WTC11 (cell line): ENCODE results near the gene ACOXL. TPM values are rescaled to one million over a fixed set of nuclear protein-coding genes. Genes with fewer than 3 reads are reported as not detected.

Source experiments
- ATAC-seq: fragments of 200-7000 bp; cut with Tn5 transposase; 2 replicates; pipeline ENCODE4 v1.10.0; 2021; ENCODE audit warnings: mild to moderate bottlenecking, moderate library complexity
- CTCF ChIA-PET: fragments of 300-600 bp; sonication (Branson Sonifier 250); formaldehyde crosslinking; loops from one replicate; lab custom pipeline; 2021; ENCODE audit warnings: antibody characterized with exemption; lab: Charles Lee
- POLR2A ChIA-PET: fragments of 350-600 bp; sonication (Branson Sonifier 250); formaldehyde crosslinking; loops from one replicate; lab custom pipeline; 2021; ENCODE audit warnings: antibody characterized with exemption; lab: Charles Lee
- DNase-seq: peaks from one replicate; pipeline ENCODE4 v3.0.0; 2021; ENCODE audit warnings: low spot score
- H3K27ac Mint-ChIP-seq: 2 replicates; pipeline ENCODE4 v1.8.0; 2021; ENCODE audit warnings: mixed read lengths
- H3K27me3 Mint-ChIP-seq: 2 replicates; pipeline ENCODE4 v1.8.0; 2021; ENCODE audit warnings: low read depth, mild to moderate bottlenecking, moderate library complexity, mixed read lengths
- H3K36me3 Mint-ChIP-seq: 2 replicates; pipeline ENCODE4 v1.8.0; 2021; ENCODE audit warnings: mixed read lengths
- H3K4me1 Mint-ChIP-seq: 2 replicates; pipeline ENCODE4 v1.8.0; 2022; ENCODE audit warnings: mixed read lengths
- H3K4me3 Mint-ChIP-seq: 2 replicates; pipeline ENCODE4 v1.8.0; 2021; ENCODE audit warnings: mild to moderate bottlenecking, moderate library complexity, mixed read lengths
- H3K9me3 Mint-ChIP-seq: 2 replicates; pipeline ENCODE4 v1.8.0; 2021; ENCODE audit warnings: mixed read lengths
- AR ChIP-seq: fragments of 250-450 bp; sonication (Bioruptor Pico); IDR thresholded peaks from 2 replicates; pipeline ENCODE4 v1.9.0; 2021; ENCODE audit warnings: mild to moderate bottlenecking
- ATF1 ChIP-seq: sonication (generic); formaldehyde crosslinking; IDR thresholded peaks from 2 replicates; pipeline ENCODE4 v1.8.1; 2023; ENCODE audit warnings: mild to moderate bottlenecking, moderate library complexity, missing genetic modification reagents
- CTCF ChIP-seq: fragments of 200-600 bp; IDR thresholded peaks from 2 replicates; pipeline ENCODE4 v1.8.0; 2022; ENCODE audit warnings: antibody characterized with exemption
- EMX1 ChIP-seq: fragments of 250-450 bp; sonication (Bioruptor Pico); IDR thresholded peaks from 2 replicates; pipeline ENCODE4 v1.8.0; 2021; ENCODE audit warnings: mild to moderate bottlenecking
- ETV6 ChIP-seq: sonication (generic); formaldehyde crosslinking; IDR thresholded peaks from 2 replicates; pipeline ENCODE4 v1.8.1; 2022; ENCODE audit warnings: mild to moderate bottlenecking, missing genetic modification reagents
- FOXK1 ChIP-seq: sonication (generic); formaldehyde crosslinking; IDR thresholded peaks from 2 replicates; pipeline ENCODE4 v1.8.0; 2022; ENCODE audit warnings: mild to moderate bottlenecking, moderate library complexity, missing genetic modification reagents
- GABPB1 ChIP-seq: sonication (generic); formaldehyde crosslinking; IDR thresholded peaks from 2 replicates; pipeline ENCODE4 v1.8.1; 2023; ENCODE audit warnings: mild to moderate bottlenecking, missing genetic modification reagents
- GTF2I ChIP-seq: fragments of 250-450 bp; sonication (Bioruptor Pico); conservative IDR thresholded peaks from 2 replicates; pipeline ENCODE4 v1.4.0; 2021; ENCODE audit warnings: mild to moderate bottlenecking
- IRF1 ChIP-seq: sonication (generic); formaldehyde crosslinking; IDR thresholded peaks from 2 replicates; pipeline ENCODE4 v1.8.0; 2023; ENCODE audit warnings: missing genetic modification reagents
- IRF2 ChIP-seq: sonication (generic); formaldehyde crosslinking; IDR thresholded peaks from 2 replicates; pipeline ENCODE4 v1.8.0; 2022; ENCODE audit warnings: low read depth, missing genetic modification reagents, borderline replicate concordance
- JAZF1 ChIP-seq: fragments of 250-450 bp; sonication (Bioruptor Pico); IDR thresholded peaks from 2 replicates; pipeline ENCODE4 v1.9.0; 2021; ENCODE audit warnings: moderate library complexity, mild to moderate bottlenecking, inconsistent platforms
- KAT7 ChIP-seq: sonication (generic); formaldehyde crosslinking; IDR thresholded peaks from 2 replicates; pipeline ENCODE4 v1.8.1; 2023; ENCODE audit warnings: missing genetic modification reagents, mild to moderate bottlenecking, borderline replicate concordance
- MYBL2 ChIP-seq: sonication (generic); formaldehyde crosslinking; IDR thresholded peaks from 2 replicates; pipeline ENCODE4 v1.8.1; 2023; ENCODE audit warnings: mild to moderate bottlenecking, moderate library complexity, missing genetic modification reagents
- NFYB ChIP-seq: sonication (generic); formaldehyde crosslinking; conservative IDR thresholded peaks from 2 replicates; pipeline ENCODE4 v1.8.0; 2022; ENCODE audit warnings: low read depth, missing genetic modification reagents
- NR1H2 ChIP-seq: sonication (generic); formaldehyde crosslinking; IDR thresholded peaks from 2 replicates; pipeline ENCODE4 v1.9.0; 2021; ENCODE audit warnings: mild to moderate bottlenecking, moderate library complexity, missing genetic modification reagents
- NR2C2 ChIP-seq: sonication (generic); formaldehyde crosslinking; IDR thresholded peaks from 2 replicates; pipeline ENCODE4 v1.8.0; 2022; ENCODE audit warnings: mild to moderate bottlenecking, missing genetic modification reagents
- NR3C1 ChIP-seq: sonication (generic); formaldehyde crosslinking; conservative IDR thresholded peaks from 2 replicates; pipeline ENCODE4 v1.8.1; 2023; ENCODE audit warnings: low read depth, mild to moderate bottlenecking, missing genetic modification reagents
- PREB ChIP-seq: sonication (generic); formaldehyde crosslinking; IDR thresholded peaks from 2 replicates; pipeline ENCODE4 v1.8.1; 2022; ENCODE audit warnings: mild to moderate bottlenecking, missing genetic modification reagents, moderate library complexity, borderline replicate concordance
- SP1 ChIP-seq: sonication (generic); formaldehyde crosslinking; conservative IDR thresholded peaks from 2 replicates; pipeline ENCODE4 v1.8.1; 2022; ENCODE audit warnings: missing genetic modification reagents
- TEAD1 ChIP-seq: sonication (generic); formaldehyde crosslinking; IDR thresholded peaks from 2 replicates; pipeline ENCODE4 v1.8.0; 2022; ENCODE audit warnings: mild to moderate bottlenecking, missing genetic modification reagents
- ZNF138 ChIP-seq: sonication (generic); formaldehyde crosslinking; conservative IDR thresholded peaks from 2 replicates; pipeline ENCODE4 v1.8.1; 2022; ENCODE audit warnings: mild to moderate bottlenecking, moderate library complexity, missing genetic modification reagents
- ZNF219 ChIP-seq: sonication (generic); formaldehyde crosslinking; IDR thresholded peaks from 2 replicates; pipeline ENCODE4 v1.8.0; 2023; ENCODE audit warnings: missing genetic modification reagents, mild to moderate bottlenecking, borderline replicate concordance
- ZNF232 ChIP-seq: sonication (generic); formaldehyde crosslinking; IDR thresholded peaks from 2 replicates; pipeline ENCODE4 v1.8.0; 2022; ENCODE audit warnings: mild to moderate bottlenecking, missing genetic modification reagents
- ZNF263 ChIP-seq: sonication (generic); formaldehyde crosslinking; IDR thresholded peaks from 2 replicates; pipeline ENCODE4 v1.8.1; 2022; ENCODE audit warnings: low read depth, mild to moderate bottlenecking, moderate library complexity, missing genetic modification reagents
- total RNA-seq: library from RNA; stranded (reverse); gene quantifications from 3 replicates; pipeline ENCODE4 v1.2.3, GENCODE V29; 2021
- TF ChIP-seq, protein P1 (sequence below): fragments of 250-450 bp; sonication (Bioruptor Pico); IDR thresholded peaks from 2 replicates; pipeline ENCODE4 v1.8.0; 2021; ENCODE audit warnings: mild to moderate bottlenecking
- TF ChIP-seq, protein P2 (sequence below): sonication (generic); formaldehyde crosslinking; IDR thresholded peaks from 2 replicates; pipeline ENCODE4 v1.8.1; 2023; ENCODE audit warnings: mild to moderate bottlenecking, missing genetic modification reagents

Gene ACOXL
- total RNA-seq, 1 experiment from 2014 or later = 14.9 TPM

GRCh38 chr2:110789706-110790105, 57.3 kb downstream of the ACOXL start:
- TF ChIP-seq IRF1 (CRISPR knock-in tag) (no peak), SP1 (no peak)
- TF ChIP-seq, protein P1, sequence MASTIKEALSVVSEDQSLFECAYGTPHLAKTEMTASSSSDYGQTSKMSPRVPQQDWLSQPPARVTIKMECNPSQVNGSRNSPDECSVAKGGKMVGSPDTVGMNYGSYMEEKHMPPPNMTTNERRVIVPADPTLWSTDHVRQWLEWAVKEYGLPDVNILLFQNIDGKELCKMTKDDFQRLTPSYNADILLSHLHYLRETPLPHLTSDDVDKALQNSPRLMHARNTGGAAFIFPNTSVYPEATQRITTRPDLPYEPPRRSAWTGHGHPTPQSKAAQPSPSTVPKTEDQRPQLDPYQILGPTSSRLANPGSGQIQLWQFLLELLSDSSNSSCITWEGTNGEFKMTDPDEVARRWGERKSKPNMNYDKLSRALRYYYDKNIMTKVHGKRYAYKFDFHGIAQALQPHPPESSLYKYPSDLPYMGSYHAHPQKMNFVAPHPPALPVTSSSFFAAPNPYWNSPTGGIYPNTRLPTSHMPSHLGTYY (CRISPR knock-in tag) = no peak
- Mint-ChIP-seq H3K9me3 (peaks cover 11% of the 10 kb centered on the region), H3K4me3 (no peak overlapping the region), H3K4me1 (no peaks in the 10 kb centered on the region; the same call in 1 of the 2 replicates), H3K27me3 (no peaks in the 10 kb centered on the region), H3K27ac (no peak overlapping the region), H3K36me3 (peaks cover 20% of the 10 kb centered on the region)
- ATAC-seq = no peak
- ChIA-PET POLR2A (no interaction called here), CTCF (interaction anchor here (1.6 kb wide), 1 partner anchor 23 kb away, joined by 3 read pairs; no protein-coding TSS in a partner anchor)
- no peak for DNase-seq

DNA sequence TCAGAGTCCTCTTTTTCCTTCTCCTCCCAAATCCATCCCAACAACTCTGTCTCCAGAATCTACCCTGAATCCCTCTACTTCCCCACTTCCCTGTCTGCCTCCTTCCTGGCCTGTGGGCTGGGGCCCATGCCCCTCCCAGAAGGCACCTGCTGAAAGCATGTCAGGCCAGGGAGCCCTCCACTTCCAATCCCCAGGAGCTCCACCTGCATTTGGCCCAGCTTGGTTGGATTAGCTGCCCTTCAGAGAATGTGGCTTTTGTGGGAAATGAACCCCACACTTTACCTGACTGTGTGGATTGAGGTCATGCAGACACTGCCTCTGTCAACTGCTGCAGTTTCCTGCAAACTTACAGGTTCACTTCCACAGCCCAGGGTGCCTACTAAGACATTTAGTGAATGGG, 58.5 kb downstream of the ACOXL start:
- Mint-ChIP-seq H3K27me3 (no peaks in the 10 kb centered on the region), H3K4me3 (no peak overlapping the region), H3K4me1 (peaks cover 1% of the 10 kb centered on the region; the same call in 1 of the 2 replicates), H3K36me3 (peaks cover 11% of the 10 kb centered on the region), H3K27ac (no peak overlapping the region), H3K9me3 (peaks cover 1% of the 10 kb centered on the region)
- ChIA-PET POLR2A (interaction anchor here (0.6 kb wide), 1 partner anchor 20 kb away, joined by 8 read pairs; no protein-coding TSS in a partner anchor), CTCF (no interaction called here)
- ATAC-seq (no peak), DNase-seq (no peak)
- no peak for TF ChIP-seq JAZF1 (CRISPR knock-in tag)
- no peak for TF ChIP-seq NR1H2 (CRISPR knock-in tag)
- TF ChIP-seq PREB (CRISPR knock-in tag) = no peak
- TF ChIP-seq ETV6 = no peak
- no peak for TF ChIP-seq NR3C1 (CRISPR knock-in tag)
- TF ChIP-seq KAT7 = no peak
- no peak for TF ChIP-seq TEAD1 (CRISPR knock-in tag)
- TF ChIP-seq ZNF263 (CRISPR knock-in tag) = no peak
- TF ChIP-seq GABPB1 (CRISPR knock-in tag) = no peak
- no peak for TF ChIP-seq ZNF138 (CRISPR knock-in tag)
- no peak for TF ChIP-seq ATF1
- TF ChIP-seq AR (CRISPR knock-in tag) = no peak
- no peak for TF ChIP-seq EMX1
- no peak for TF ChIP-seq IRF2 (CRISPR knock-in tag)

GRCh38 chr2:110791435-110791834, 59.1 kb downstream of the ACOXL start:
- TF ChIP-seq ZNF263 (CRISPR knock-in tag) (no peak), ZNF232 (CRISPR knock-in tag) (no peak), NR2C2 (CRISPR knock-in tag) (no peak), TEAD1 (CRISPR knock-in tag) (no peak), ZNF219 (CRISPR knock-in tag) (no peak), GABPB1 (CRISPR knock-in tag) (no peak), NFYB (no peak), MYBL2 (CRISPR knock-in tag) (no peak), GTF2I (CRISPR knock-in tag) (no peak), FOXK1 (CRISPR knock-in tag) (no peak), CTCF (no peak)
- TF ChIP-seq, protein P2, sequence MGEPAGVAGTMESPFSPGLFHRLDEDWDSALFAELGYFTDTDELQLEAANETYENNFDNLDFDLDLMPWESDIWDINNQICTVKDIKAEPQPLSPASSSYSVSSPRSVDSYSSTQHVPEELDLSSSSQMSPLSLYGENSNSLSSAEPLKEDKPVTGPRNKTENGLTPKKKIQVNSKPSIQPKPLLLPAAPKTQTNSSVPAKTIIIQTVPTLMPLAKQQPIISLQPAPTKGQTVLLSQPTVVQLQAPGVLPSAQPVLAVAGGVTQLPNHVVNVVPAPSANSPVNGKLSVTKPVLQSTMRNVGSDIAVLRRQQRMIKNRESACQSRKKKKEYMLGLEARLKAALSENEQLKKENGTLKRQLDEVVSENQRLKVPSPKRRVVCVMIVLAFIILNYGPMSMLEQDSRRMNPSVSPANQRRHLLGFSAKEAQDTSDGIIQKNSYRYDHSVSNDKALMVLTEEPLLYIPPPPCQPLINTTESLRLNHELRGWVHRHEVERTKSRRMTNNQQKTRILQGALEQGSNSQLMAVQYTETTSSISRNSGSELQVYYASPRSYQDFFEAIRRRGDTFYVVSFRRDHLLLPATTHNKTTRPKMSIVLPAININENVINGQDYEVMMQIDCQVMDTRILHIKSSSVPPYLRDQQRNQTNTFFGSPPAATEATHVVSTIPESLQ (CRISPR knock-in tag) = no peak
- DNase-seq (no peak), ATAC-seq (no peak)
- Mint-ChIP-seq H3K4me3 (no peak overlapping the region), H3K36me3 (peaks cover 6% of the 10 kb centered on the region), H3K9me3 (no peaks in the 10 kb centered on the region), H3K27me3 (no peaks in the 10 kb centered on the region), H3K4me1 (peaks cover 3% of the 10 kb centered on the region; the same call in 1 of the 2 replicates), H3K27ac (no peak overlapping the region)
- POLR2A ChIA-PET = no interaction called here
- CTCF ChIA-PET = no interaction called here
